ENCODE results near the gene KCTD10.

KCTD10 gene, protein sequence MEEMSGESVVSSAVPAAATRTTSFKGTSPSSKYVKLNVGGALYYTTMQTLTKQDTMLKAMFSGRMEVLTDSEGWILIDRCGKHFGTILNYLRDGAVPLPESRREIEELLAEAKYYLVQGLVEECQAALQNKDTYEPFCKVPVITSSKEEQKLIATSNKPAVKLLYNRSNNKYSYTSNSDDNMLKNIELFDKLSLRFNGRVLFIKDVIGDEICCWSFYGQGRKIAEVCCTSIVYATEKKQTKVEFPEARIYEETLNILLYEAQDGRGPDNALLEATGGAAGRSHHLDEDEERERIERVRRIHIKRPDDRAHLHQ

DNA sequence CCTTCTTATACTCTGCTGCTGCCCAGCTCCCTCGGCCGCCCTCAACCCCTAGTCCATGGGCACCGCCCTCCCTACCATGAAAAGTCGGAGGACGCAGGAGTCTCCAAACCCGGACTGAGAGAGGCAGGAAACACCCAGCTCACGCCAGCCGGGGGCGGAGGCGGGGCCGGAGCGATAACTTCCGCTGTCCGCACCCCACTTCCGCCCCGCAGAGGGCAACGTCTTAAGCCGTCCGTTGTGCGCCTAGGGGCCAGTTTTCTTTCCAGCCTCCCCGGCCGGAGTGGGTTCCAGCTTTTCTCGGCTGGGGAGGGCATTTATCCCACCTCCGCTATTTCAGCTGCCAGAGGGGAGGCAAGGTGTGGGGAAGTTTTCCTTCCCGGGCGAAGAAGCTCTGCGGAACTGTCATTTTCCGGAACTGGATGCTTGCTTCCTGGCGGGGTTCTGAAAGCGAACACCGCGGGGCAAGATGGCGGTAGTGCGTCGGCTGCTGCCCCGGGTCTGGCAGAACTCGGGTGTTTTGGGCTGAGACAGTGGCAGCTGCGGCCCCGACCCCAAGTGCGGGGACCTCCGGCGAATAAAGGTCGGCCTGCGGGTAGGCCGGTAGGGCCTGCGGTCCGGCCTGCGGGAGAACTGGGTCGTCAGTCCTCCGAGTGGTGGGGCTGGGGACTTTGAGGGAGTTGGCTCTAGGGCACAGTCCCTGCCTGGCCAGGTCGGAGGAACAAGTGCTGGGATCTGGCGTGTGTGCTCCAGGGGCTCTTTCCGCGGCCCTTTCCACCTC, at the start of gene KCTD10, which contains the start of gene UBE3B:
KCTD10 (minus strand) TSS at position 116 of the 778 bp plus-strand sequence; CDS start at position 78, 38 bp downstream.
UBE3B (plus strand) TSS at position 450 of the 778 bp plus-strand sequence. CDS start 5,918 bp downstream, outside the sequence.
- peak; percentile 91 for DNase-seq

DNA sequence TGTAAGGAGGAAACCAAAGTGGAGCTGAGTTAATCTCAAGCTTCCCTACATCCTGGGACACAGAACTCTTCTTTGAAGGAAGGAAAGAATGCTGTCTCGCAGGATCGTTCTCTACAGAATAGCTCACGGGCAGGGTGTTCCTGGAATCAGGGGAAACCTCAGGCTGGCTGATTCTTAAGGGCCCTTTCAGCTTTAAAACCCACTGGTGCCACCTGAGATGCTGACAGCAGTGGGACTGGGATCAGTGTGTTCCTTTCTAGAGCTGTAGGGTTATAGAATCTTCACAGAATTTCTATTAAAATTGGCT, 48.1 kb upstream of the KCTD10 start:
- no peak for DNase-seq

DNA sequence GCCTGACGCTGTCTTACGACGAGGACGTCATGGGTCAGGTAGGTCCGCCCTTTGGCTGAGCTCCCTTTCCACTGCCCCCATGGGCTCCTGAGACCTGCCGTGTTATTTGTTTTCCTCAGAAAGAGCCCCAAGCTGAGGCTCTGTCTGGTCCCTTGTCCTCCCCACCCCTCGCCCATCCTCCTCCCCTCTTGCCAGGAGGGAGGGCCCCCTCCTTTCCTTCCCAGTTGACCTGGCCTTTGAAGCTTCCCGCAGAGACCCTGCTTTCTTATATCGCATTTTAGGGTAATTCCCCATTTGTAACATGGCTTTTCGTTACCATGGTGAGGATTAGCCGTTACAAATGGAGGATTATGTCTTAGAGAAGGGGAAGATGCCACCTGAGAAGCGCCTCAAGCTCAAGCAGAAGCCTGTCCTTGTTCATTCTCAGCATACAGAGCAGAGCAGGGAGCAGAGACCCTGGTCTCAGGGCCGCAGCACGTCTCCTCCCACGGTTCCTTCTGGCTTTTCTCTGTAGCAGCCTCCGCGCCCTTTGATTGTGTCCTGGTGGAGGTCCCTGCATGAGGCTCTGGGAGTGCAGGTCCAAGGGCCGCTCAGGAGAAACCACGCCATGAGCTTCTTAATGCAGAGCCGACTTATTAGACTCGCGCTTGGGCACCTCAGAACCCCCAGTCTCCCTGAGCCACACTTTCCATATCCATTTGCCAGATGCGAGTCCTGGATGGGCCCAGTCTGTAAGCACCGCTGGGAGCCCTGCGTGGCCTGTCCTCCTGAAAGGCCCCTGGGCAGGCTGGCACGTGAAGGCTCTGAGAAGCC, 47.6 kb upstream of the KCTD10 start:
- DNase-seq, result no peak

DNA sequence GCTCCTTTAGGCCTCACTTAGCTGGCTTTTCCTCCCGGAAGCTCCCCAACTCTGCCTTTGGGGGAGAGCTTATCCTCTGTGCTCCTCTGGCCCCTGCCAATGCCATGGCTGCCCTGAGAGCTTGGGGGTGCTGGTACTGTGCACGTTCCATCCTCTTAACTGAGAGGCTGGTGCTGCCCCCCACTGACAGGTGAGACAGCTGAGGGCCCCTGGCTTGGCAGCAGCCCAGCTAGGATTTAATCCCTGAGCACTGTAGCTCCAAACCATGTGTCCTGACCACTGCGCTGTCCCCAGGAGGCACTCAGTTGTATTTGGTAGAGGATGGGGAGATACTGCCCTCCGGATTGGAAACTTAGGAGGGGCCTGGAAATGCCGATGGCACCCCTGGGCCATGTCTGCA, 46.4 kb upstream of the KCTD10 start:
- no peak for DNase-seq

DNA sequence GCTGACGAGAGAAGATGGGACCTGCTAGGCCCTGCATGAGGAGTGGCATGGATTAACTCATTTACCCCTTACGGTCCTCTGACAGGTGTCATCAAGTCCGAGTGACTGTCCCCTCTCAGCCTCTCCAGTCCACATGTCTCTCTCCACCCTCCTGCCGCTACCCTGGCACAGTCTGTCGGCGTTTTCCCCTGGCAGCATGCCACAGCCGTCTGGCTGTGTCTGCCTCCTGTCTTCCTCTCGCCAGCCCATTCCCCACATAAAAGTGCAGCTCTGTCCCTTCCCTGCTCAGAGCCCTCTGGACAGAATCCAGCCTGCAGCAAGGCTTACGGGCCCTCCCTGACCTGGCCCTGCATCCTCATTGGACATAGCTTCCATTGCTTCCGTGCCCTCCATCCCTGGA, 46.0 kb upstream of the KCTD10 start:
- peak; percentile 58 for DNase-seq

DNA sequence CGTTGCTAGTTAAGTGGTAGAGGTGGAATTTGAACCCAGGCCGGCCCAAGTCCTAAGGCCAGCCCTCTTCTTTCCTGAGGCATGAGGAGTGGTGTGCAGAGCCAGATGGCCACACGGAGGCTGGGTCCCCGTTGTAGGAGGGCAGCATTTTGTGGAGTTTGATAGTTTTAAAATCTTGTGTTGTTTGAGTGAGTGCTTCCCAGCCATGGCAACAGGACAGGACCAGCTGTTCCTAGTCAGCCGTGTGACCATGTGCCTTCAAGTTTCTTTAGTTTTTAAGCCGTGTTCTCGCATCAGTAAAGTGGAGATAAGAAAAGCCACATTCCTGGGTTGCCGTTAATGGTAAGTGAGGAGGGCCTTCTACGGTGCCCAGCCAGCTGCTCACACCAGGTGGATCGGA, 44.7 kb upstream of the KCTD10 start:
- no peak for DNase-seq

DNA sequence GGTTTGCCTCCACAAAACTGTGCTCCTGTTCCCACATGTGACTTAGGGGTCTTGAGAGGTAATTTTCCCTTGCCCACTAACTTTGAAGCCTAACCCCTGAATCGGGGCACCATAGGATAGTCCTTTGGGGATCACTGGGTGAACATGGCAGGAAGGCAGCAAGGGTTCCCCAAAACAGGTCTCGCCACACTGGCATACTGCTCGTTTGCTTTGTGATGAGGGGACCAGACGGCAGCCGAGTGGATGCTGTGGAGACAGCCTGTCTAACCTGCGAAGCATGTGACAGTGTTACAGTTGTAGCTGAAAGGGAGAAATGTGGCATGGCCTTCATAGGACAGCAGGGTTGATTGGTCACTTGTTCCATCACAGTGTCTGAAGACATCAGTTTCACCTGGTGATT, 42.7 kb upstream of the KCTD10 start:
- no peak for DNase-seq

DNA sequence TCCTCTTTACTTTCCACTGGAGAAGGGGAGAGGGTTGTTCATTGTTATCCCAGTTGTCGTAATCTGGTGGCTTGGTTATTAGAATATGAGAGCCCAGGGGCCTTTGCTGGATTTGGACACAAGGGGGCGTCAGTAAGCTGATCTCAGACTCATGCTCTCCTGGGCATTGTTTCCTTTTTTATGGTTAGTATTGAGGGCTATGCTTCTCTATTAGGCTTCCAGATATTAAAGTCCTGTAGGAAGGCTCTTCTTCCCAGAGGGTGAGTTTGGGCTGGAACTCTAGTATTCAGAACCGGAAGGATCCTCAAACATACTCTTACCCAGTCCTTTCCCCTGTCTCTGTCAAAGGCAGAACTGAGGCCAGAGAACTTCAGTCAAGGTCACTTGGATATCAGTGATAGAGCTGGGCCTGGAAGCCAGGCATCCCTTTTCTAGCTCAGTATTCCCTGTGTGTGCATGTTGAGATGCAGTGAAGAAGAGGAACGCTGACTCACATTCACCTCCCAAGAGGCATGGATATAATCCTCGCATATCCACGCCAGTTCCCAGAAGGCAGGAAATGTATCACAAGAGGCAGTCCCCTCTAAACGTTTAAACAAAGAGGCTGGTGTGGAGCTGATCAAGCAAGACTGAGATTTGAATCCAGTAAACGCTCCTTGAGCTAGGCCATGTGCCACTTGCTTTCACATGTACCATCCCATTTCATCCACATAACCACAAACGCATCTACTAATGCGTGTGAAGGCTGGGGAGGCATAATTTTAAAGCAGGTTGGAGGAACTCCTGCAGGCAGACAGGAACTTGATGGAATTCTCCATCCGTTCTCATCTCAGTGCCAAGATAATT, 41.9 kb upstream of the KCTD10 start:
- peak; percentile 57 for DNase-seq

DNA sequence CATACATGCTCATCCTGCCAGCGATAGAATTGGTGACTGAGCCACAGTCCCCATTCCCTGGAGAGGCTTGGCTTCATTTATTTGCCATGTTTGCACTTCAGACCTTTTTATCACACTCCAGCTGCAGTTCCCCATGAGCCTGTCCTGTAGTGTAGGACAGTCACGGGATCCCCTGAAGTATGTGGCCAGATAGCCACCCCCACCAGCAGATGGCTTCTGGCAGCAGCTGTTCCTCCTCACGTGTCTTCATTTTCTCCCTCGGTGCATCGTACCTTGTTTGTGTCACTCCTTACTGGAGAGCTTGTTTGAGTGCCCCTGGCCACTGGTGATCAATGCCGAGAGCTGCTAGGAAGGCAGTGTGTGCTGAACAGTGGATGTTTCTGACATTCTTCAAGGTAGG, 40.5 kb upstream of the KCTD10 start:
- DNase-seq, result no peak

DNA sequence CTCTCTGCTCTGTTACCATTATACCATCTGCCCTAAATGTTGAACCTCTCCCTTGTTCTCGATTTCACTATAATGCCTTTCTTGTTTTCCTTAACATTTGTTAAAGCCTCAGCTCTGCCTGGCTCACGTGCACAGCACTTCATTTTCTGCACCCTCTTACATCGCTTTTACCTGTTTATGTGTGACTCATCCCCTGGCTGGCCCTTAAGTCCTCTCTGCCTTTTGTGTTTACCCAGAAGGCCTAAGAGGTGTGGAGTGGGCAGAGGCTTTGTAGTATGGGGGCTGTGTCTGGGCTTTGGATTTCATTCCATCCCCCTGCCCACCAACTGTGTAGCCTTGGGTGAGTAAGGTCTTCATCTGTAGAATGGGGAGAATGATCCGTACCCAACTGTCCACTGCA, 36.9 kb upstream of the KCTD10 start:
- no peak for DNase-seq

DNA sequence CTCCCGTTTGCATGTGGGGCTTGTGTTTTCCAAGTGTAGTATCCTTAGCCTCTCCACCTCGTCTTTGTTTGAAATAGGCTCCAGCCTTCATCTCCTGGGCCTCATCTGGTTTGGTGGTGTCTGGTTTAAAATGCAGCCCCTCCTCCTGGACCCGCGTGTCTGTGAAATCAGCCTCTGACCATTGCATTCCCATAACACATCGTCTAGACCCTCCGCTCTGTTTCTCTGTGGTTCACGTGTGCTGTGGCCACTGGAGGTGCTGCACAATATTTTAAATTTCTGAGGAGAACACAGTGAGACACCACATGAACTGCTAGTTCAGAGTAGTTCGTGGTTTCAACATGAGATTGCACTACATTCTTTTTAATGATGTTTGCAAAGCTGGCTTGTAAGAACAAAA, 36.0 kb upstream of the KCTD10 start:
- no peak for DNase-seq

DNA sequence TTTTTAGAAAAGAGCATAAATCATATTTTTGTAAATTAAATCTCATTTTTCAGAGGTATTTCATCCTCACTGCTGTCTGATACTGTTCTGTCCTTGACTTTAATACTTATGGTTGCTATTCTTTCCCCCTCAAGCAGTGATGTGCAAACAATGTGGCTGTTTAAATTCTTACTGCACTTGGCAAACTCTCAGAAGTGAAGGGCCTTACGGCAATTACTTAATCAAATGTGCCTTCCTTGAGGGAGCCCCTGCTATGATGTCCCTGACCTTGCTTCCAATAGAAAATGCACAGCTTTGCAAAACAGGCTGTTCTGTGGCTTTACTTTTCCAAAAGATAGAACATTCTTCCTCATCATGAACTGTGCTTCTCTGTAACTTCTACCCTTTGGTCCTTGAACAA, 35.5 kb upstream of the KCTD10 start:
- no peak for DNase-seq

DNA sequence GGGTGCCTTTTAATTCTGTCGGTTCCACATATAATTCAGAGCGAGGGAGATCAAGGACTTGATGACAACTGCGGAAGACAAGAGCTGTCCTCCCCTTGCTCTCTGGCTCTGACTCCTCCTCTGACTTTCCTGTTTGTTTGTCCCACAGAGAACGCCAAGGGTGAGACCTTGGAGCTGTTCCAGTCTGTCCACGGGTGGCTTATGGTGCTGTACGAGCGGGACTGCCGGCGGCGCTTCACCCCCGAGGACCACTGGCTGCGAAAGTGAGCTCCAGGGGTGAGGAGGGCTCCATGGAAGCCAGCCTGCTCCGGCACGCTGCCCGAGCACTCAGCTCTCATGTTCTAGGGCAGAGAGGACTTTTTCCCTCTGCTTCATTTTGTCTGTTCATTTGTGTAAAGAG, 33.1 kb upstream of the KCTD10 start:
- DNase-seq, result no peak

DNA sequence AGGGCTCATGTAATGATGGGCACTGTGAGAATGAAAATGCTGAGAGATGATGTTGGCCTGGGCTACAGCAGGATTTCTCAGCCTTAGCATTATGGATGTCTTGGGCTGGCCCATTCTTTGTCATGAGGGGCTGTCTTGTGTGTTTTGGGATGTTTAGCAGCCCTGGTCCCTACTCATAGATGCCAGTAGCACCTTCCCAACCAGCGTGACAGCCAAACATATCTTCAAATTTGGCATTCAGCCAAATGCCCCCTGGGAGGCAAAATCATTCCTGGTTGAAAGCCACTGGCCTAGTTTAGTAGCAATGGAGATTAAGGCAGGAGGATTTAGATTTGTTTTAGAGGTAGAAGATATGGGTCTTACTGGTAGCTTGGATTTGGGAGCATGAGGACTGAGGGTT, 27.0 kb upstream of the KCTD10 start:
- DNase-seq, result no peak

DNA sequence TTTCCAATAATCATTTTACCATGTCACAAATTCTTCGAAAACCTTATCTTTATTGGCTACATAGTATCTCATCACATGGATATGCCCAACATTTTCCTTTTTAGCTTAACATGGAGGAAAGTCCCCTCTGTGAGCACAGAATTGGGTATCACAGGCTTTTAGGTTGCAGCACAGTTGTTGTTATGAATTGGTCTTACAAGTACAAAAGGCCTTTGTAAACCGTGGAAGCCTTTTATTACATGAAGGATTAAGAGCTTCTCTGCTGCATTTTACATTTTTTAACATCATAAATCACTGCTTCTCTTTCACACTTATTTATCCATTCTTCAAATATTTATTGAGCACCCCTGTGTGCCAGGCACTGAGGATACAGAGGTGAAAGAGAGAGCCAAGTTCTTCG, 26.5 kb upstream of the KCTD10 start:
- no peak for DNase-seq

DNA sequence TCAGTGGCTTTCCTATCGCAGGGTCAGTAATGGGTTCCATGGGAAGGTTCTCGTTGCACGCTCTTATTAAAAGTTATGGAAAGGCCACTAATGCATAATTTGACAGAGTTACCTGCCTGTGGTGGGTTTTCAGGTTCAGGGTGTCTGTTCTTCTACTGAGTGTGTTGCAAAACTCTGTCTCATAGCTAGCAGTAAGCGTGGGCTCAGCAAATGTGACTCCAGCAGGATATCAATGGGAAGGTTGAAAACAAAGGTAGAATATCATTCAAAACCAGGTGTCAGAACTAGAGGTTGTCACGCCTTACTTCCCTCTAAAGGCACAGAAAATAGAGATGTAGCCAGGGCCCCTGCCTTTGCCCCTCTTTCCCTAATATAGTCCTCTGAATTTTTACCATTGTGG, 25.2 kb upstream of the KCTD10 start:
- no peak for DNase-seq

DNA sequence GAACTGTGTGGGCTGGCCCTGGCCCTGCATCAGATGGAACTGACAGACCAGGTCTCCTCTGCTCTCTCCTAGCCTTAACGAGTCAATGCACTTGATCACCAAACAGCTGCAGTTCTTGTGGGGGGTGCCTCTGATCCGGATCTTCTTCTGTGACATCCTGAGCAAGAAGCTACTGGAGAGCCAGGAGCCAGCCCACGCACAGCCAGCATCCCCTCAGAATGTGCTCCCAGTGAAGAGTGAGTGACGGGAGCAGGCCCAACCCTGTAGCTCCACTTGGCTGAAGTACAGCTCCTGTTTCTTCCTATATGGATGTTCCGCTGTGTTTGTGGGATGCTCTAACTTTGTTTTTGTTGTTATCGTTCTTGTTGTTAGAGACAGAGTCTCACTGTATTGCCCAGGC, 24.2 kb upstream of the KCTD10 start:
- DNase-seq, result no peak

DNA sequence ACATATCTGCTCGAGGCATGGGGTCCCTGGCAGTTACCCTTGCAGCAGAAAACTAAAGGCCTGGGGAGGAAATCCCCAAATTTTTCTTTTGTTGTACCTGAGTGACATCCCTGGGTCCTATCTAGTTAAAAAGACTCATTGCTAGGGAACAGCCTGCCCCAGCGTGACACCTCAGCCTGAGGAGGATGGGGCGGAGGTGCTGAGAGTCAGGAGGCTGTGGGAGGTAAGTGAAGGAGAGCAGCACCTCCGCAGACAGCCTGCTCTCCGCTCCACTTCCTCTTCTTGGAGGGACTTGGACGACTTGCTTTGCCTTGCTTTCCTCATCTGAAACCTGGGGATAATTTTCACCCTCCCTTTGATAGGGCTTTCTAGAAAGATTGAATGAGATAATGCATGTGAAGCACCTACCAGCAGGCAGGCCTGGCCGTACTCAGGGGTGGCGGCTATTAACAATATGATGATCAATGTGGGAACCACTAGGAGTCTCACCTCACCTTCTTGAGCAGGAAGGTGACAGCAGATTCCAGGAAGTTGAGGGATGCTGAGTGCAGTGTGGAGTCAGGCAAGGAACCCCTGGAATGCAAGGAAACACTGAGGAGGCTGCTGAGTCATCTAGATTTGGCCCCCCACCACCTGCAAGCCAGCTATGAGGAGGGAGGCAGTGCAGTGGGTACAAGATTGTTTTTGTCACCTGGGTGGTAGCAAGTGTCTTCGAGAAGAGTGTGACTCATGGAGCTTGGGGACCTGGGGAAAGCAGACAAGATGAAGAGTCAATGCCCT, 23.5 kb upstream of the KCTD10 start:
- DNase-seq, result no peak

DNA sequence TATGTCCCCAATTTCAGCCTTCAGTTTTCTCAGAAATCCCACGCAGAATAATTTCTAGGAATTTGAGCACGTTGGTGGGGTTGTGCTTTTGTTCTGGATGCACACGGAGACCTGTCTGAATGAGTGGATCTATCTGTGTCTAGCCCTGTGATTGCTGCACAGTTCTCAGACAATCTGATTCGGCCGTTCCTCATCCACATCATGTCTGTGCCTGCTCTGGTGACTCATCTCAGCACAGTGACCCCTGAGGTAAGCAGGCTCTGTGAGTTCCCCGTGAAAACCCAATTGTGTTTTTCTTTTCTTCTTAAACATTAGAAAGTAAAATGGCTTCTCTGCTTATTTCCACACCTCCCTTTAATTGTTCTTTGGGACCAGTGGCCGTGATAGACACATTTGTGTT, 20.6 kb upstream of the KCTD10 start:
- DNase-seq, result no peak

DNA sequence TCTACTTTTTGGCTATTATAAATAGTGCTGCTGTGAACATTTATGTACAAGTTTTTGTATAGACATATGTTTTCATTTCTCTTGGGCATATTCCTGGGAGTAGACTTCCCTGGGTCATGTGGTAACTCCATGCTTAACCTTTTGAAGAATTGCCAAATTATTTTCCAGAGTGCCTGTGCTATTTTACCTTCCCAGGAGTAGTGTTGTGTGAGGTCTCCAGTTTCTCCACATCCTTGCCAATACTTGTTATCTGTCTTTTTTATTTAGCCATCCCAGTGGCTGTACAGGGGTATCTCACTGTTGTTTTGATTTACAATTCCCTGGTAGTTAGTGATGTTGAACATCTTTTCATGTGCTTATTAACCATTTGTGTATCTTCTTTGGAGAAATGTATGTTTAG, 19.2 kb upstream of the KCTD10 start:
- DNase-seq, result no peak

DNA sequence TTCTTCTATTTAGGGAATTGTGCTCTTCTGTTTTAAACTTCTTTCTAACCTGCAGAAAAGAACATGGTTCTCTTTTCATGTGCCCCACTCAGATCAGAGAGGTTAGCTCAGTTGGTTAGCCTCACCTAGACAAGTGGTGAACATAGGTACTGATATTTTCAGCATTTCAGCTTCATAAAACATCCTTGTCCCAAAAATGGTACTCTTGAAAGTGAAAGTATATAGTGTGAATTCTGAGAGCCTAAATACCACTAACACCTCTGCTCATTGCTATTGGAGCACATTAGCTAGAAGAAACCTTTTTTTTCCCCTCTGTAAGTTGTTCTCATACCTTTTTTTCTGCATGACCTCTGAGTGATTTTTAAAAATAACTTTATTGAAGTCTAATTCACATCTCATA, 17.9 kb upstream of the KCTD10 start:
- DNase-seq, result no peak

DNA sequence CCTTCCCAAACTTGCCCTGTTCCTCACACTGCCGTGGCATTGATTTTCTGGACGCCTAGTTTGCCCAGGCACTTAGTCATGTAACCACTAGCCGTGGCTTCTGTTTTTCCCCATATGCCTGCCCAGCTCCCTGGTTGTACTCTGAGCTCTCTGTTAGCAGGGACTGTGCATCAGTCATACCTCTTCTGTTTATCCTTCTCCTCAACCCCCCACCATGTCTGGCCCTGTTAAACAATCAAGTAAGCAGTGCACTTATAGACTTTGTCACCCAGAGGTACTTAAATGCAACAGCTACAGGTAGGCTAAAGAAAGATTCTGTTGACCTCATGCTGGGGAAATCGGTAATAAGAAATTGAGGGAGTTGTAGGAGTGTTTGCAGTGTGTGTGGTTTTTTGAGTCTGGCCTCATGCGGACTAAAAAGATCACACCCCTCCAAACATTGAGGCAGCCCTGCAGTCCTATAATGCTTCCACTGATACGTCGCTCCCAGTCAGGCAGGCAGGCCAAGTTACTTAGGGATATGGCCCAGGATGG, 17.3 kb upstream of the KCTD10 start:
- DNase-seq, result no peak
